ENCODE data around the gene RER1.

RER1 gene

GRCh38 chr1:2353551-2354438 lies 37.8 kb upstream of the RER1 start:
- no peak for DNase-seq (ENCODE audit: low read depth in 2 of 2)

GRCh38 chr1:2354511-2355372 lies 36.9 kb upstream of the RER1 start:
- DNase-seq (ENCODE audit: low read depth in 2 of 2), result no peak

- no peak for DNase-seq (ENCODE audit: low read depth in 2 of 2)
Measured at GRCh38 chr1:2355373-2356261, 36.0 kb upstream of the RER1 start.

- DNase-seq (ENCODE audit: low read depth in 2 of 2), result no peak
Measured at GRCh38 chr1:2356401-2356800, 35.2 kb upstream of the RER1 start.

- DNase-seq (ENCODE audit: low read depth in 2 of 2), result no peak
Measured at GRCh38 chr1:2356911-2357845, 34.5 kb upstream of the RER1 start.

GRCh38 chr1:2358072-2358471 lies 33.6 kb upstream of the RER1 start:
- DNase-seq (ENCODE audit: low read depth in 2 of 2), result no peak

- DNase-seq (ENCODE audit: low read depth in 2 of 2), result no peak
Measured at GRCh38 chr1:2358651-2359640, 32.7 kb upstream of the RER1 start.

- no peak for DNase-seq (ENCODE audit: low read depth in 2 of 2)
Measured at GRCh38 chr1:2360588-2361364, 30.9 kb upstream of the RER1 start.

GRCh38 chr1:2363847-2364513 lies 27.7 kb upstream of the RER1 start:
- no peak for DNase-seq (ENCODE audit: low read depth in 2 of 2)

GRCh38 chr1:2368053-2368744 lies 23.4 kb upstream of the RER1 start:
- DNase-seq (ENCODE audit: low read depth in 2 of 2), result no peak

- DNase-seq (ENCODE audit: low read depth in 2 of 2), result no peak
Measured at GRCh38 chr1:2372551-2373490, 18.8 kb upstream of the RER1 start.

GRCh38 chr1:2373551-2374251 lies 17.9 kb upstream of the RER1 start:
- DNase-seq (ENCODE audit: low read depth in 2 of 2), result no peak

GRCh38 chr1:2374252-2375155 lies 17.1 kb upstream of the RER1 start:
- DNase-seq (ENCODE audit: low read depth in 2 of 2), result no peak

GRCh38 chr1:2375246-2375922 lies 16.3 kb upstream of the RER1 start:
- no peak for DNase-seq (ENCODE audit: low read depth in 2 of 2)

All from activated CD8-positive, alpha-beta memory T cell treated with anti-CD3 and anti-CD28 coated beads for 4 hours (primary cell).